HCT116 (cell line): ENCODE results near the gene HIRIP3.

ENCODE experiments used
- ATF3 ChIP-seq: IDR thresholded peaks from 2 replicates; pipeline ENCODE4 v1.6.1; 2012
- CTCF ChIP-seq, 3 experiments: fragments of 200-600 bp in 1 of 3; sonication (generic) in 1 of 3; IDR thresholded peaks in 2 of 3; conservative IDR thresholded peaks in 1 of 3; 2 replicates each; pipeline ENCODE4 v1.5.1; 2012 to 2017; ENCODE audit warnings: low read depth in 2 of 3, low read length in 2 of 3, antibody characterized with exemption in 1 of 3, borderline replicate concordance in 1 of 3, control low read depth in 1 of 3, mild to moderate bottlenecking in 1 of 3, mixed read lengths in 1 of 3, mixed run types in 1 of 3, moderate library complexity in 1 of 3; ENCODE audit not compliant: insufficient read depth in 1 of 3
- EZH2 ChIP-seq: fragments of 200-600 bp; sonication (generic); IDR thresholded peaks from 2 replicates; pipeline ENCODE4 v1.6.1; 2017; ENCODE audit warnings: antibody characterized with exemption, mixed run types
- MAX ChIP-seq: IDR thresholded peaks from 2 replicates; pipeline ENCODE4 v1.6.1; 2012
- POLR2A ChIP-seq: IDR thresholded peaks from 2 replicates; pipeline ENCODE4 v1.7.0; 2011; ENCODE audit warnings: borderline replicate concordance; ENCODE audit not compliant: insufficient read depth, insufficient read length; ENCODE audit errors: extremely low read depth
- RAD21 ChIP-seq: IDR thresholded peaks from 2 replicates; pipeline ENCODE4 v1.6.1; 2012; ENCODE audit warnings: low read depth, mild to moderate bottlenecking

GRCh38 chr16:29994600-29995323 is 655 bp downstream of the HIRIP3 start:
- no peak for TF ChIP-seq CTCF (IDR thresholded peaks at IDR 0.05 in 2 of 3, conservative IDR thresholded peaks at IDR 0.05 in 1 of 3; ENCODE audit: borderline replicate concordance in 1 of 3, insufficient read depth in 1 of 3, low read depth in 2 of 3, low read length in 2 of 3)
- no peak for TF ChIP-seq POLR2A
- TF ChIP-seq RAD21 = no peak
- no peak for TF ChIP-seq ATF3
- no peak for TF ChIP-seq MAX
- no peak for TF ChIP-seq EZH2
